Skin epidermis (tissue), 12 donors: ENCODE measurements around the gene PEAR1.
"Not testable (repeated sequence)": the region's sequence is repeated elsewhere in the genome, so short reads cannot be mapped to it uniquely, and the experiment has no call there.

Source experiments
- H3K27ac ChIP-seq, 21 experiments: fragments of 200-600 bp; sonication (generic) in 11 of 21; one replicate each; pipeline ENCODE4 v1.5.0; 2020; ENCODE audit warnings: mild to moderate bottlenecking in 3 of 21, inconsistent platforms in 2 of 21, moderate library complexity in 2 of 21
- H3K4me3 ChIP-seq, 7 experiments: fragments of 200-600 bp; sonication (generic) in 2 of 7; one replicate each; pipeline ENCODE4 v1.5.0; 2020; ENCODE audit warnings: inconsistent platforms in 2 of 7, mild to moderate bottlenecking in 2 of 7, moderate library complexity in 1 of 7

The PEAR1 gene

DNA sequence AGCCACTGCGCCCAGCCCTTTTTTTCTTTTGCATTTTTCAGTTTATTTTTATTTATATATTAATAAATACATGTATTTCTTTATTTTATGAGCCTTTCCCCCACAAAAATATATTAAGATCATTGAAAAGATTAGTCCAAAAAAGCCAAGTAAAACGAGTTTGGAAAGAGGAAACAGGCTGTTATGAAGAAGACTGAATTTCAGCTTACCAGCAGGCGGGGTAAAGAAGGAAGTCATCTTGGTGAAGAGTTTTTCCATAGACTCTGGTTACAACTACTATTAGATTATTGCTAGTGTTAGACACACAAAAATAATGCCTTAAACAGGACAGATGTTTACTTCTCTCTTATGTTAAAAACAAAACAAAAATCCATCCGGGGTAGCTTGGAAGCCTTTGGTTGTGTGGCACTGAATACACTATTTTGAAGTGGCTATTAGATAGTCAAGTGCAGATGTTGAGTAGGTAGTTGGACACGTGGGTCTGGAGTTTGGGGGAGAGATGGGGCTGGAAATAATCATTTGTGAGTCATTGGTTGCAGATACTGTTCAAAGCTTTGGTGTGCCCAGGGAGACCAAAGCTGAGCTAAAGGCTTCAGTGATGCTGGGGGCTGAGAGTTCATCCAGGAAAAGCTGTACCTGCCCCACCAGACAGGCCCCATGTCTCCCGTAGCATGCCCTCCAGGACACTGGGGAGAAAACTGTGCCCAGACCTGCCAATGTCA is 18.2 kb downstream of the PEAR1 start:
- H3K27ac ChIP-seq: no peak overlapping the region
- H3K4me3 ChIP-seq: no peak overlapping the region

DNA sequence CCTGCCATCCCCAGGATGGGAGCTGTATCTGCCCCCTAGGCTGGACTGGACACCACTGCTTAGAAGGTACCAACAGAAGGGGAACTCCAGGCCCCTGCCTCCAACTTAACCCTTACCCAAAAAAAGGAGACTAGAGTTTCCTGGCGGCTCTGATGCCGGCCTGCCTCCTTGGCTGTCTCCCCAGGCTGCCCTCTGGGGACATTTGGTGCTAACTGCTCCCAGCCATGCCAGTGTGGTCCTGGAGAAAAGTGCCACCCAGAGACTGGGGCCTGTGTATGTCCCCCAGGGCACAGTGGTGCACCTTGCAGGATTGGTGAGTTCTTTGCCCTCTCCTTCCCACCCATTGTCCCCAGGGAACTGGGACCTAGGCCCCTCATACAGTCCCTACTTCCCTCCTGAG is 18.8 kb downstream of the PEAR1 start:
- H3K4me3 ChIP-seq: no peak overlapping the region
- no peak overlapping the region for H3K27ac ChIP-seq

DNA sequence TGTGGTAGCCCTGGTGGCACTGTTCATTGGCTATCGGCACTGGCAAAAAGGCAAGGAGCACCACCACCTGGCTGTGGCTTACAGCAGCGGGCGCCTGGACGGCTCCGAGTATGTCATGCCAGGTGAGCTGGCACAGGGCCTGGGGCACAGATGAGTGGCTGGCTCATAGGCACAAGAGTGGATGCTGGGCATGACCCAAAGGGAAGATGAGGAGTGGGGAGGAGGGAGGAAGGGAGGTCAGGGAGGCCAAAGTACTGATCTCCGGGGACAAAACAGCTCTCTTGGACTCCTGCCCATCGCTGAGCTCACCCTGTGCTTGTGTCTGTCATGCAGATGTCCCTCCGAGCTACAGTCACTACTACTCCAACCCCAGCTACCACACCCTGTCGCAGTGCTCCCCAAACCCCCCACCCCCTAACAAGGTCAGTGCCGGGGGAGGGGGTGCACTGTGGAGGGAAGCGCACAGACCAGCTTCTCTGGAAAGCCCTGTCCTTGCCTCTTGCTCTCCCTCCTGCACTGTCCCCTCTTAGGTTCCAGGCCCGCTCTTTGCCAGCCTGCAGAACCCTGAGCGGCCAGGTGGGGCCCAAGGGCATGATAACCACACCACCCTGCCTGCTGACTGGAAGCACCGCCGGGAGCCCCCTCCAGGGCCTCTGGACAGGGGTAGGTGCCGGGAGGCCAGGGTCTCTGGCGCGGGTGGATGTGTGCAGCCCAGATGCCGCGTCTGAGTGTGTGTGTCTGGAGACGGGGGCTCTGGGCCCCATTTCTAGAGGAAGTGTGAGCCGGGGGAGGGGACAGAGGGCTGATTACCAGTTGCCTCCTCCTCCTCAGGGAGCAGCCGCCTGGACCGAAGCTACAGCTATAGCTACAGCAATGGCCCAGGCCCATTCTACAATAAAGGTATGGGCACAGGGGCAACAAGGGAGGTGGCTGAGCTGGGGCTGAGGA is 19.6 kb downstream of the PEAR1 start:
- Histone ChIP-seq H3K27ac (no peak overlapping the region), H3K4me3 (no peak overlapping the region)

DNA sequence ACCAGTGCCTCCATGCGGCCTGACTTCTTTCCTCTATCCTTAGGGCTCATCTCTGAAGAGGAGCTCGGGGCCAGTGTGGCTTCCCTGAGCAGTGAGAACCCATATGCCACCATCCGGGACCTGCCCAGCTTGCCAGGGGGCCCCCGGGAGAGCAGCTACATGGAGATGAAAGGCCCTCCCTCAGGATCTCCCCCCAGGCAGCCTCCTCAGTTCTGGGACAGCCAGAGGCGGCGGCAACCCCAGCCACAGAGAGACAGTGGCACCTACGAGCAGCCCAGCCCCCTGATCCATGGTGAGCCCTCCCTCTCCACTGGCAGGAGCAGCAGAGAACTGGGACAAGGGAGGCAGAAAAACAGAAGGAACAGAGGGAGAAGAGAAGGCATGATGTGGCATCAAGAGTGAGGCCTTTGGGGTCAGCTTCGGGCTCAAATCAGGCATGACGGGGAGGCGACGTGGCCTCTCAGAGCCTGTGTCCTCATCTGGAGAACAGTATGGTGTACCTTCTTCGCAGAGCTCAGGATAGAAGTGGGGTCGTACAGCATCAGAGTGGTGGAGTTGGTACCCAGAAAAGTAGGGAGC is 20.4 kb downstream of the PEAR1 start:
- no peak overlapping the region for H3K27ac ChIP-seq
- no peak overlapping the region for H3K4me3 ChIP-seq

DNA sequence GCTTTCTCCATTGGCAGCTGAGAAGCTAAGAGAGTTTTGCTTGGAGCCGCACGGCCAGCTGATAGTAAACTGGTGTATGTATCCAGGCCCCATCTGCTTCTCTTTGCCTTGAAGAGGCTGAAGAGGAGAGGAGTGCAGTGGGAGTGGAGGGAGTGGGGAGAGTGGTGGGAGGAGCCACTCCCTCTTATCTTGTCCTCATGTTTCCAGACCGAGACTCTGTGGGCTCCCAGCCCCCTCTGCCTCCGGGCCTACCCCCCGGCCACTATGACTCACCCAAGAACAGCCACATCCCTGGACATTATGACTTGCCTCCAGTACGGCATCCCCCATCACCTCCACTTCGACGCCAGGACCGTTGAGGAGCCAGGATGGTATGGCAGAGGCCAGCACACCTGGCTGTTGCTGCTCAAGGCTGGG is 20.9 kb downstream of the PEAR1 start:
- H3K27ac ChIP-seq: no peak overlapping the region
- no peak overlapping the region for H3K4me3 ChIP-seq

DNA sequence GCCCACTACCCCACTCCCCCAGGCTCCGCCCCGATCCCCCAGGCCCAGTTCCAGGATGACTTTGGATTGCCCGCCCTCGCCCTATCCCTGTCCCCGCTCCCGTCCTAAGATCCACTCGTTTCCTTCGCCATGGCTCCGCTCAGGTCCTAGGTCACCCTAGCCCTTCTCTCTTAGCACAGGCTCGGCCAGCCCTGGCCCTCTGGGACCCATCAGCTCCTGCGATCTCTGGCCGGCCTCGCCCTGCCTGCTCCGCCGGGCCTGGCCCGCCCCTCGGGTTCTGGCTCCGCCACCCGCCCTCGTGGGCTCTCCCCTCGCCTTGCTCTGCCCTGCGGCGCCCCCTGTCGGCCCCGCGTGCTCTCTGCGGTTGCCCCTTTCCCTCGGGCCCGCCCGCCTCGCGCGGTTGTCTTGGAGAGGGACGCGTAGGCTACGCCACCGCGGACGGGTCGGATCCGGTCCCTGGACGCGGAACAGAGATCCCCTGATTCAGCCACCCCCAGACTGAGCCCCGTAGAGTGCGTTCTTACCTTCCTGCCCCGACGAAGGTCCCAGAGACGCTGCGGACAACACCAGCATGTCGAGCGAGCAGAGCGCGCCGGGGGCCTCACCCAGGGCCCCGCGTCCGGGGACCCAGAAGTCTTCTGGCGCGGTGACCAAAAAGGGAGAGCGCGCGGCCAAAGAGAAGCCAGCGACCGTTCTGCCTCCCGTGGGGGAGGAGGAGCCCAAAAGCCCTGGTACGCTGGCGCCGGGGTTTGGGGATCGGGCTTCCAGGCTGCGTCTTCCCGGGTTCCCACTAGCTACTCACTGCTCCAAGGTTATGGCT is 26.9 kb downstream of the PEAR1 start, which contains the start of gene LRRC71:
Gene LRRC71 (plus strand): TSS at position 400 of the 820 bp plus-strand sequence. CDS start 172 bp downstream, at position 572.
- no peak within 1 kb of the TSS for H3K27ac ChIP-seq

DNA sequence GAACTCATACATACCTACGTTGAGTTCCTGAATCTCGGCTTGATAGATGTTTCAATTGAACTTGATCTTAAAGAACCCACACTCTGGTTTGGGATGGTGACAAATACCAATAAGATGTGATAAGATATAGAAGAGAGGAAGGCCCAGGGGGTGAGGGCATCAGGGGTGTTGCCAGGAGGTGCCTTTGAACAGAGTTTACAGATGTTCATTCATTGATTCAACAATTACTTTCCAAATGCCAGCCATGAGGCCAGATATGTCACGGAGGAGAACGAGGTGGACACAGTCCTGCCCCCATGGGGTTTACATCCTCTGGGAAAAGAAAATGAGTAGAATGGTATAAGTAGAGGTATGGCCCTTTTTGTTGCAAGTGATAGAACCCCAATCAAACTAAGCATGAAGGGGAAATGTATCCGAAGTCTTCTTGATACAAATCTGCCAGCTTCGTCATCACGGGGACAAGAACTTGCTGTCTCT is 27.6 kb downstream of the PEAR1 start:
- no peak overlapping the region for H3K4me3 ChIP-seq

More for the DNA sequence above, 26.9 kb downstream of the PEAR1 start, which contains the start of gene LRRC71:
- peak within 1 kb of the TSS in 2 of 7 experiments; percentile 4 to 9 for H3K4me3 ChIP-seq

DNA sequence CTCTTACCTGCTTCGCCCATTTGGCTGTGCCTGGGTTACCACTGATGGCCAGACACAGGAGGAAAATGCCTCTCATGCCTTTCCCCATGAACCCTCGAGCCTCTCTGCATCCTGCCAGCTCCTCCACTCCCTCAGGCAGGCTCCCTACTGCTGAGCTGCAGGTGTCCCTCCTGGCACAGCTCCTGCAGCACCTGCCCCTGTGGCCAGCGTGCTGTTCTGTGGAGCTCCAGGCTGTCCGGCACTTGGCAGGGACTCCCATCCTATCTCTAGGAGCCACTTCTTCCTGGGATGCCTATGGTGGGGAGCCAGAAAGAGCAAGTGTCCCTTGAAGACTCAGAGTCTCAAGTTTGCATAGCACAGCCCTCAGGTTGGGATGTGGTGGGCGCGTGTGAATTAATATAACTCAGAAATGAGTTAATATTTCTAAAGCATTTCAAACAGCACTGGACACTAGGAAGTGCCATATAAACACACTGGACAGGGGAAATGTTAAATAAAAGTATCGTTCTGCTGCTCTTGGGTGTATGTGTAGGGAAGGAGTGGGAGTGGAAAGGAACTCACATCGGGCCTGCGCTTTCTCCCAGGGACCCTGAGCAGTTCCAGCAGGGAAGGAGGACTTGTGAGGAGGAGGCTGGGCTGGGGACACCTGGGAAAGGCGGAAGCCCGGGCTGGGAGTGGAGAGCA is 29.6 kb downstream of the PEAR1 start:
- Histone ChIP-seq H3K4me3 (no peak overlapping the region), H3K27ac (no peak overlapping the region)

More for the DNA sequence above, 27.6 kb downstream of the PEAR1 start:
- H3K27ac ChIP-seq: no peak overlapping the region

DNA sequence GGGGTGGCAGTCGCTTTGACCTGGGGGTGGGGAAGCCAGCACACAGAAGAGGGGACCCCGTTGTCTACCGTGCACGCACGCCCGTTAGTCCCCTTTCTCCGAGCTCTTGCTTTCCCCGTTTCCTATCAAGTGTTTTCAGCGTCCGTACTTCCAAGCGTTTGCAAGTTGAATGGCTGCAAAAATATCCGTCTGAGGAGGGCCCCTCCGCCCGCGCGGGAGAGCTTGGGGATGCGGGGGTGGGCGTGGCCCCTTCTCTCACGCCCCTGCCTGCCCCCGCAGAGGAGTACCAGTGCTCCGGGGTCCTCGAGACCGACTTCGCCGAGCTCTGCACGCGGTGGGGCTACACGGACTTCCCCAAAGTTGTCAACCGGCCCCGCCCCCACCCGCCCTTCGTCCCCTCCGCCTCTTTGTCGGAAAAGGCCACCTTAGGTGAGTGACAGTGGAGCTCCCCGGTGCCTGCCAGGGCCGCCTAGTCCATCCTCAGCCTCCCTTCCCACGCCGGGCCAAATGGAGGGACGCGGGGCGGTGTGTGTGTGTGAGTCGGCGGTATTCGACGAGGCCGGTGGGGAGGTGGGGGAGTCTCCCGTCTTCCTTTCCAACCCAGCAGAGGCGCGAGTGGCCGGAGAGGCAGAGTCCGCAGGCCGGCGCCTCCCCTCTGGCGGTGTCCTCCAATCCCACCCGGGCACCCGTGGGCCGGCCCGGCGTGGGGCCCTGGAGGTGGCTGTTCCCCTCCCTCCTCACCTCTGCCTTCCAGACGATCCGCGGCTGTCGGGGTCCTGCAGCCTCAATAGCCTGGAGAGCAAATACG is 30.4 kb downstream of the PEAR1 start:
- no peak overlapping the region for H3K27ac ChIP-seq
- H3K4me3 ChIP-seq: no peak overlapping the region

DNA sequence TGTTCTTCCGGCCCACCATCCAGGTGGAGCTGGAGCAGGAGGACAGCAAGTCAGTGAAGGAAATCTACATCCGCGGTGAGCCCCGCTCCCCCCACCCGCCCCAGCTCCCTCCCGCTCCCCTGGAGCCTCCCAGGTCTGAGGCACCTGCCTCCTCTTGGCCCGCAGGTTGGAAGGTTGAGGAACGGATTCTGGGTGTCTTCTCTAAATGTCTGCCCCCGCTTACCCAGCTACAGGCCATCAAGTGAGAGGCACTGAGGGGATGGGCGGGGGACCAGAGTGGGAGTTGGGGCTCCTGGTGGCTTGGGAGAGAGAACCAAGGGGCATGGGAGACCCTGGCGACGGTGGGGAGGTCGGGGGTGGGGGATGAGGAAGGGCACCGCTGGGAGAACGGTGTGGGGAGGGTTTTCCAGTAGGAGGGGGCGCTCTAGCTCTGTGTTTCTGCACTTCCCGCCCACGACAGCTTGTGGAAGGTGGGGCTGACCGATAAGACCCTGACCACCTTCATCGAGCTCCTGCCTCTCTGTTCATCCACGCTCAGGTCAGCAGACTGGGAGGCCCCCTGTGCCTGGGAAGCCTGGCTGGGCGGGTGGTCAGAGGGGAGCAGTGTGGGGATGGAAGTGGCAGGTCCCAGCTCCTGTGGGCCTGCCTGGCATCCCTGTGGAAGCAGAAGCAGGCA is 31.1 kb downstream of the PEAR1 start:
- no peak overlapping the region for H3K27ac ChIP-seq
- no peak overlapping the region for H3K4me3 ChIP-seq

DNA sequence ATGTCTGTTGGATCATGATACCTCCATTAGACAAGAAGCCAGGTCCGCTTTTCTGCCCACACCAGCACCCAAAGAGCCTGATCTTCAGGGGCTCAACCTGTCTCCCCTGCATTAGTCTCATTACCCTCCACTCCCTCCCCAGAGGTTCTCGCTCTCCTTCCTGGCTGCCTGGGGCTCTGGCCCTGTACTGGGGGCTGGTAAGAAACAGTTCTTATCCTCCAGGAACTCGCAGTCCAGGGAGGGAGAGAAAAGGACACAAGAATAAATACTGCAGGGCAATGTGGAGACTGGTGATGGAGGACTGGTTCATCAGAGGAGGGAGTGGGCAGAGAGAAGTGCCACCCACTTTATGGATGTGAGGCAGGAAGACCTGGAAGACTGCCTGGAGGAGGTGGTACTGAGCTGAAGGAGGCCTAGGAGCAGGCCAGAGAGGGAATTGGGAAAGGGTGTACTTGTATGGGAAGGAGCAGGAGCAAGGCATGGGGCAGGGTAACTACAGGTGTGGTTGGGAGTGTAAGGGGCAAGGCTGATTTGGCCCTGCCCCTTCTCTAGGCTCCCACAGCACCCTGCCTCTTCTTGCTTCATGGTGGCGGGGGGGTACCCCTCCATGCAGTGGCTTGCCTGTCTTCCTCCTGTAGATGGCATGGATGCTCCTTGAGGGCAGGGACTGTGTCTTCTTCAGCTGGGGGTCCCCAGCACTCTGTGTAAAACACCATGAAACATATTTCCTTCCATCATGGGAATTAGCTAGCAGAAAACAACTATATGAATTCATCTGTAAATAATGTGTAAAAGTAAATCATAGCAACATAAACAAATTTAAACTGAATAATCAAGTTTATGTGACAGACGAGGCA is 31.9 kb downstream of the PEAR1 start:
- no peak overlapping the region for H3K4me3 ChIP-seq
- H3K27ac ChIP-seq: no peak overlapping the region

DNA sequence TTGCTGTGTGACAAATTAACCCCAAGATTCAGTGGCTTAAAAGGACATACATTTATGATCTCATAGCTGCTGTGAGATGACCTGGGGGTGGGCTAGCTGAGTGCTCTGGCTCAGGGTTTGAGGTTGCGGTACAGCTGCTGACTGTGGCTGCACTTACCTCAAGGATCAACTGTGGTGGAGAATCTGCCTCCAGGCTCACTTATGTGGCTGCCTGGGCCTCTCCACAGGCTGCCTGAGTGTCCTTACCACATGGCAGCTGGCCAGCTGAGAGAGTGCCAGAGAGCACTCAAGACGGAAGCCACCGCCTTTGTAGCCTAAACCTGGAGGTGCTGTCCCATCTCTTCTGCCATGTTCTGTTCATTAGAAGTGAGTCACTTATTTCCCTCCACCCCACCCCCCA is 32.7 kb downstream of the PEAR1 start:
- Histone ChIP-seq H3K4me3 (no peak overlapping the region), H3K27ac (no peak overlapping the region)

DNA sequence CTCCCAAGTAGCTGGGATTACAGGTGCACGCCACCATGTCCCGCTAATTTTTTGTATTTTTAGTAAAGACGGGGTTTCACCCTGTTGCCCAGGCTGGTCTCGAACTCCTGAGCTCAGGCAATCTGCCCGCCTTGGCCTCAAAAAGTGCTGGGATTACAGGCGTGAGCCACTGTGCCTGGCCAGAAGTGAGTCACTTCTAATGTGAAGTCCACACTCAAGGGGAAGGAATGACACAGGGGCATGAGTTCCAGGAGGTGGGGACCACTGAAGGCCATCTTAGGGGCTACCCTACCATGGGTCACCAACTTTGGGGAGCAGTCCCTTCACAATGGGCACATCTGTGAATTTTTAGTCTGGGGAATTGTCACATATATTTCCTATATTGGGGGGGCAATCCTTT is 33.2 kb downstream of the PEAR1 start:
- H3K27ac ChIP-seq, H3K4me3 ChIP-seq: not testable (repeated sequence)

DNA sequence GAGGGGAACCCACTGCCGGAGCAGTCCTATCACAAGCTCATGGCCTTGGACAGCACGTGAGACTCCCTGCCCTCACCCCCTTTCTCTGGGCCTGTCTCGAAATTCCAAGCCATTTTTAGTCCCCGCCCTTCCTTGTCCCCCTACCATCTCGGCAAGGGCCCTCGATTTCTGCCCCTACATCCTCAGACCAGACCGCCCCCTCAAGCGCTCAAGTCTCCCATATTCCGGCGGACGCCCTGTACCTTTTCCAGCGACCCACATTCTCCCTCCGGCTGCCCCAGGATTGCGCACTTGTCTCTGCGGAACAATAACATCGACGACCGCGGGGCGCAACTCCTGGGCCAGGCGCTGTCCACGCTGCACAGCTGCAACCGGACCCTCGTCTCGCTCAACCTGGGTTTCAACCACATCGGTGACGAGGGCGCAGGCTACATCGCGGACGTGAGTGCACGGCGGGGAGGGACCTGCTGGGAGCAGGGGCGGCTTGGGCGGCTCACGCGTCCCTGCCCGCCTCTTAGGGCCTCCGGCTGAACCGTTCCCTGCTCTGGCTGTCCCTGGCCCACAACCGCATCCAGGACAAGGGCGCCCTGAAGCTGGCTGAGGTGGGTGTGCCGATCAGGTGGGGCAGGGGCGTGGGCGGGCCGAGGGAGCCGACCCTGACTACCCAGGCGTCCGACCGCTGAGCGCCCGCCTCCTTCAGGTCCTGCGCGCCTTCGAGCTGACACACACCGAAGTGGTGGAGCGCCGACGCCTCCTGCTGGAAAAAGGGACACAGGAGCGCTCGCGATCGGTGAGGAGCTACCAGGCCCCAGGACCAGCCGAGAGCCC is 33.9 kb downstream of the PEAR1 start:
- Histone ChIP-seq H3K4me3 (peak overlapping the region in 3 of 7 experiments; percentile 10 to 22 (median 15)), H3K27ac (no peak overlapping the region)

DNA sequence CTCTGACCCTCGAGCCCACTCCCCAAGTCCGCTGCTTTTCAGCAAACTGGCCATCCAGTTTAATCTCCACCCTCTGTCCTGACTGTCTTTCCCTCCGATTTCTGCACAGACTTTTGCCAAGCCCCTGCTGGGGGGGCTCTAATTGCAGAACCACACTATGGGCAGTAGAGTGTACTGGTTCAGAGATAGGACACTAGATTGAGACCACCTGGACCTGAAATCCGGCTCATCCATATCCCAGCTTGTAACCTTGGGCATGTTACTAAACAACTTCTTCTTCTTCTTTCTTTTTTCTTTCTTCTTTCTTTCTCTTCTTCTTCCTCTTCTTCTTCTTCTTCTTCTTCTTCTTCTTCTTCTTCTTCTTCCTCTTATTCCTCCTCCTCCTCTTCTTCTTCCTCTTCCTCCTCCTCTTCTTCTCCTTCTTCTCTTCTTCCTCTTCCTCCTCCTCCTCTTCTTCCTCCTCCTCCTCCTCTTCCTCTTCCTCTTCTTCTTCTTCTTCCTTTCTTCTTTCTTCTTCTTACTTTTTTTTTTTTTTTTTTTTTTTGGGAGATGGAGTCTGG is 34.6 kb downstream of the PEAR1 start:
- Histone ChIP-seq H3K4me3 (no peak overlapping the region), H3K27ac (no peak overlapping the region)
